ENCODE data around the gene ETV4.

The ETV4 gene

GRCh38 chr17:43572368-43572980 lies 26.3 kb upstream of the ETV4 start:
- no peak for DNase-seq

DNA sequence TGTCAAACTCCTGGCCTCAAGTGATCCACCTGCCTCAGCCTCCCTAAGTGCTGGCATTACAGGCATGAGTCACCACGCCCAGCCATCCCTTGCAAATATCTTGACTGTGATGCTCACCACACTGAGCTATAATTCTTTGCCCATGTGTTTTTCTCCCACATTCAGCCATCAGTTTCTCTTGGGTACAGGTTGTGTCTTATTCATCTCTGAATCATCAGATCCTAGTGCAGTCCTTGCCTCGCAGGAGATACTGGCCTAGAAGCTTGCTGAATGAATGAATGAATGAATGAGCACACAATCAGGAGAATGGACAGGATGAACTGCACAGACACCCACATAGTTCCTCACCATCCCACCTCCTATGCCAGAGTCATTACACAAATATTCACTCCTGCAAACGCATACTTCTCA lies 24.4 kb upstream of the ETV4 start:
- peak; percentile 41 for DNase-seq

- no peak for DNase-seq
These were observed 22.5 kb upstream of the ETV4 start for GRCh38 chr17:43568506-43569082.

DNA sequence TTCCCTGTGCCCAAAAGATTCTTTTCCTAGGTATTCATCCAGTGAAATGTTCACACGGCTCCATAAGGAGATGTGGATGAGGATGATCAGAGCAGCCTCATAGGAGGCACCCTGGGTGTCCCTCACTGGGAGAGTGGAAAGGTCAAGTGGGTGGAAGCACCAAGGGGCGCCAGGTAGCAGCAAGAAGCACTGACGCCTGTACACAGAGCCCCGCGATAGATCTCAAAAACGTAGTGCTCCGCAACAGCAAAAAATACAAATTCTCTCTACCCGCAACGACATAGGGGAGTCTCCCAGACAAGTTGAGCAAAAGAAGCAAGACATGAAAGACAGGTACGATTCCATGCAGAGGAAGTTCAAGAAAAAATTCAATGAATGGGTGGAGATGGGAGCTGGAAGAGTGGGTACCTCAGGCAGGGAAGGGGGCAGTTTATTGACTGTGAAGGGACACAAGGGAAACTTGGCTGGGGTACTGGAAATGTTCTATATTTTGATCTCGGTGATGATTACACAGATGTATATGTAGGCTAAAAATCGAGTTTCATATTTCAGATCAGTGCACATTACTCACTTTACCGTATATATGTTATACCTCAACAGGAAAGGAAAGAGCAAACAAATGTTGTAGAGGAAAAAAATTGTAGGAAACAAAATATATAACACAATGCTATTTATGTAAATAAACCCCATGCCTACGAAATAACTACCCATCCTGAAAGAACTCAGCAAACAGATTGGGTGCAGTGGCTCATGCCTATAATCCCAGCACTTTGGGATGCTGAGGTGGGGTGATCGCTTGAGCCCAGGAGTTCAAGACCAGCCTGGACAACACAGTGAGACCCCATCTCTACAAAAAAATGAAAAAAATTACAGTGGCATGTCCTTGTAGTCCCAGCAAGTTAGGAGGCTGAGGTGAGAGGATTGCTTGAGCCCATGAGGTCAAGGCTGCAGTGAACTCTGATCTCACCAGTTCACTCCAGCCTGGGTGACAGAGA lies 17.8 kb upstream of the ETV4 start:
- no peak for DNase-seq

GRCh38 chr17:43562679-43563599 lies 16.8 kb upstream of the ETV4 start:
- no peak for DNase-seq

DNA sequence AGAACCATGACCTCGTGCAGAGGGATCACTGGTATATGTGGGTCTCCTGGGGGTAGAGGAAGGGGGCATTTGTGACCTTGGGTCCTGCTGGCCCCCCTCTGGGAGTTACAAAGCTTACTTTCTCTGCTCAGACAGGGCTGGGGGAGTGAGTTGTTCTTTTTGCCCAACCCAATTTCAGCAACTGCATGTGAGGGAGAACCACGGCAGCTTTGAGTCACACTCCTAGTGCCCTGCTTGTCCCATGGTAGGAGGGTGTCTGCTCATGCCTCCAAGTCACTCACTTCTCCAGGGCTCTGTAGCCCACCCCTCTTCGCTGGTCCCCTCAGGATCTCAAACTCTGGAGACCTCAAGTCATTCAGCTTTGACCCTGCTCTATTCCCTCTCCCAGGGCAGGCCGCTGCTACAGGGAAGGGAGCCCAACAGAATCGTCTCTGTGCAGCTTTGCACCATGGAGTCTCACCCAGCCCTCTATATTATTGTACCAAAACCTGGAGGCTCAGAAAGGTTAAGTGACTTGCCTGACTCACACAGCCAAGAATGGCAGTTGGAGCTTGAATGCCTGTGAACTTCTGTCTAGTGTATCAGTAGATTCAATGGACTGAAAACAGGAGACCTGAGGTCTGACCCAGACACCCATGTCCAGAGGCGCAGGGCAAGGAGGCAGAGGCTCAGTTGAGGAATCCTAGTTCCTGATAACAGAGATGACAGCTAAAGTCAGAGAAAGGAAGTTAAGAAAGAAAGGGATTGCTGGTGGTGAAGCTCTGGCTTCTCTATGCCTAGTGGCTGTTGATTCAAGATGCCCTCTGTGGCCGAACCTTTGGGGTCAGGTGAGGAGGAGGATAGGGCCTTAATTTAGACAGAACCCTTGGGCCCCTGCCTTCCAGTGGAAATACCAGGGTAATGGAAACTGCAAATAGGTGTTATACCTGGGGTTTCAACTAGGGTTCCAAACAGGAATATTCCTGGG lies 14.6 kb upstream of the ETV4 start:
- DNase-seq = no peak

DNA sequence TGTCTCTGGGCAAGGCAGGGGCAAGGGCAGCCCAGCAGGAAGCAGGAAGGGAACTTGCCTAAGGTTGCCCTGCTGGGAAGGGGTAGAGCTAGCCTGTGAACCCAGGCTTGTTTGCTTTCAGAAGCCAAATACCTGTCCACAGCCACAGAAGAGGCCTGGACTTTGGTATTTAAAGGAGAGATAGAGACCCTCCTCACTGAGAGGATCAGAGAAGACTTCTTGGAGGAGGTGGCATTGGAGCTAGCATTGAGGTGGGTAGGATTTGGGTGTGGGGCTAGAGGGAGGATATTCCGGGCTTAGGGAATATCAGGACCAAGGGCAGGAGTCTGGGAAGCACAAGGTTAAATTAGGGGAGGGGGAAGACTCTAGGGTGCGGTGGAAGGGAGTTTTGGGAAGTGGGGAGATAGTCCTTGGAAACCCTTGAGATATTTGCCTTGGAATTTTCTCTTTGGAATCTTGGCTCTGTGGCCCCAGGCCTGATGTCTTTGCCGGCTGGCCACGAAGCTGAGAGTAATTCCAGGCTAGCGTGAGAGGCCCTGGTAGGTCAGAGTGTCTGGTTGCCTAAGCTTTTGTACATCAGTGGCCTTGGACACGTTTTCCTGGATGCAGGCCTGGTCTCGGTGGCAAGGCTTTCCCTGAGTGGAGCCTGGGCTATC lies 13.1 kb upstream of the ETV4 start:
- no peak for DNase-seq

- DNase-seq = no peak
These were observed 12.6 kb upstream of the ETV4 start for GRCh38 chr17:43558805-43559160.

- no peak for DNase-seq
These were observed 10.2 kb upstream of the ETV4 start for GRCh38 chr17:43556292-43556691.

GRCh38 chr17:43554857-43555256 lies 8.7 kb upstream of the ETV4 start:
- no peak for DNase-seq

GRCh38 chr17:43553573-43553972 lies 7.4 kb upstream of the ETV4 start:
- DNase-seq = no peak

DNA sequence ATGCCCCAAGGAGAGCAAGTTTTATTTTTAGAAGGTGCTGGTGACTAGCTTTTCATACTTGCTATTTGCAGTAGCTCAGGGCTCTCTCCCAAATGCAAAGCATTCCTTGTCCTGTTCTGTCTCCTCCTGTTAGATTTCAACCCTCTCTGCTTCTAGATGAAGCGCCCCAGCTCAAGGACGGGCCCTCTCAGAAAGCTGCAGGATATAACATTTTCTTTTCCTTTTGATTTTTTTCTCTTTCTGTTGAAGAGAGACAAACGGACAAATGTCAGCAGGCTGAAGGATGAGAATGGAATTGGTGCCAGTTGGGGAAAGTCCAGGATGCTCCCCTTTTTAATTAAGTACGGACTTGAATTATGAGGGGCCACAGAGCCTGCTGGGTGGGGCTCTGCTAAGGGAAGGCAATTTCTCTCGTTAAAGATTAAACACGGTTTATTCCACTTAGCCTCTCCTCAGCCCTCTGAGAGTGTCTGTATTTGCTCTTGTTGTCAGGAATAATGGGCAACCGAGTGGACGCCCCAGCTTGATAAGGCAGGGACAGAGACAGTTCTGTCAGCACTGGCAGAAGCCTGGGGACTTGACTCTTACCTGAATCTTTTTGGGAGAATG lies 6.2 kb upstream of the ETV4 start:
- DNase-seq = no peak

- DNase-seq = no peak
These were observed 4.6 kb upstream of the ETV4 start for GRCh38 chr17:43550754-43551153.

GRCh38 chr17:43549496-43549895 lies 3.4 kb upstream of the ETV4 start:
- DNase-seq = no peak

- no peak for DNase-seq
These were observed 2.7 kb upstream of the ETV4 start for GRCh38 chr17:43548689-43549379.

GRCh38 chr17:43547659-43548256 lies 1.6 kb upstream of the ETV4 start:
- no peak for DNase-seq

DNA sequence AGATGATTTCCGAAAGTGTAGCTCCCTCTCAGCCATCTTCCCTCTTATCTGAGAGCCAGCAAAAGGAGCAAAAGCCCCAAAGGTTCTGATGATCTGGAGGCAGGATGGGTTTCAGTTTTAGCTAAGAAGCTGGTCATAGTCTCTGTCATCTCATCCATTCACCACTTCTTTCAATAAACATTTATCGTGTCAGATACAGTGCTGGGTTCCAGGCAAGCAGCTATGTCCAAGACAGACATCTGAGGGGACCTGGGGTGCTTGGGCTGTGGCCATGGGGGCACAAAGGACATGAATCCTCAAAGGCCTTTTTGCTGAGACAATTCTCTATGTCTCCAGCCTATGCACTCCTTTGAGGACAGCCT lies 1.0 kb upstream of the ETV4 start:
- DNase-seq = no peak

DNA sequence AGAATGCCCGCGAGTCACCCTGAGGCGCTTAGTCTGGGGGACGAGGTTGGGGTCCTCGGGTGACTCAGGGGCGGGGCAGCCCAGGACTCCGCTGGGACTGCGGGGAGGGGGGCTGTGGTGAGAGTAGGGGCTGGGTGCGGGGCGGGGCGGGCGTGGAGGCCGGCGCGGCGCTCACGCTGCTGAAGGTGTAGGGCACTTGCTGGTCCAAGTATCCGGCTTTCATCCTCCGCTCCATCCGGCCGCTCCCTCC lies 832 bp downstream of the ETV4 start:
- DNase-seq = no peak

DNA sequence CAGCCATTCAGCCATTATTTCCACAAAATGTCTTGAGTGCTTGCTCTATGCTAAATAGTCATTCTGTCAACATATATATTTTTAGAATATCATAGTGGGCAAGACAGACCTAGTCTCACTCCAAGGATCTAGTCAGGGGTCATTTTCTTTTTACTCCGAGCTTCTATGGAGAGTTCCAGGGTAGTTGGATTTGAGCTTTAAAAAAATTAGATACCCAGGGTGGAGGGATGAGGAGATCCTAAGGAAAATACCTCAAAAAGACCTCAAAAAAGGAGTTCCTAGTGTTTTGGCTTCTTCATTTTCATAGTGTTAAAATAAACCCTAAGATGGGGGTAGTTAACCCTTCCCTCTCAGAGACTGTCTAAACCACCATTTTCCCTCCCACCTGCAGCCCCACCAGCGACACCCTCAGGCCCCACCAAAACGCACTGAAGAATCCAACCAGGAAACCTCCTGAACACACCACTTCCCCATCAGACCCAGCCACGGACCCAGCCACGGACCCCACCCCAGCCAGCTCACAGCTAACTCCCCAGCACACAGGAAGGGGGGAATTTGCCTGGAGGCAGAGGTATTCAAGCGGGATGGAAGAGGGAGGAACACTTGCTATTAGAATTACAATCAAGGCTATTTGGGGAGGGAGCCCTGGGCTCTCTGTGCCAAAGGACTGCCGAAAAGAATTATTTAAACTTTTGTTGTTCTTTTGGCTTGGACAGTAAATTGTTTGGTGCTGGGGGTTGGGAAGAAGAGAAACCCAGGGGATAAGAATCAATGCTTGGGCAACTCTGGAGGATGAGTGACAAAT lies 2.2 kb downstream of the ETV4 start:
- no peak for DNase-seq

All from fibroblast of skin of scalp (primary cell).